ENCODE measurements around the gene SERP2.

Gene SERP2

GRCh38 chr13:44359983-44360375 is 13.6 kb upstream of the SERP2 start:
- no peak for DNase-seq

- DNase-seq, result no peak
Observed at GRCh38 chr13:44362394-44363040, 11.1 kb upstream of the SERP2 start.

- DNase-seq, result no peak
Observed at GRCh38 chr13:44363631-44364344, 9.8 kb upstream of the SERP2 start.

- DNase-seq, result no peak
Observed at GRCh38 chr13:44364345-44365000, 9.2 kb upstream of the SERP2 start.

- no peak for DNase-seq
Observed at GRCh38 chr13:44365008-44365407, 8.6 kb upstream of the SERP2 start.

GRCh38 chr13:44365899-44366298 is 7.7 kb upstream of the SERP2 start:
- no peak for DNase-seq

DNA sequence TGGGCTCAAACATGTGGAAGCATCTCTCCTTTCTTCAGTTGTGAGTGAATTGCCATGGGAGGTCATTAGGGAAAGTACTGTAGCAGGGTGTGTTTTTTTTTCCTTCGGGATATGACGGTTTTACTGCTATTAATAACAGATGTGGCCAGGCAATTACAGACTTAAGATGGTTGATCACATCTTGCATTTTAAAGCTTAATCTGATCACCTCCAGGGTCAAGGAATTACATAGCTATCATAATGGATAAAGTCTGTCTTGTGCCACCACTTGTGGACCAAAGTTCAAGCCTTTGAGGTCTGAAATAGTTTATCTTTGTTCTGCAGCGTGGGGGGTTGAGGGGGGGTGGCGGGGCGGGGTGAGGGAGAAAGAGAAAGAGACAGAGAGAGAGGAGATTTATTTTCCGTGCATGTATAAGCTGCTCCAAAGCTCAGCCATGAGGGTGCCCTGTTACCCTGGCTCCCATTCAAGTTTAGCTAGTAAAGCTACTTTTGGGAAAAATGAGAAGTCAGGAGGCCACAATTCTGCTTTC is 5.5 kb upstream of the SERP2 start:
- DNase-seq, result no peak

GRCh38 chr13:44368599-44369368 is 4.8 kb upstream of the SERP2 start:
- DNase-seq, result no peak

DNA sequence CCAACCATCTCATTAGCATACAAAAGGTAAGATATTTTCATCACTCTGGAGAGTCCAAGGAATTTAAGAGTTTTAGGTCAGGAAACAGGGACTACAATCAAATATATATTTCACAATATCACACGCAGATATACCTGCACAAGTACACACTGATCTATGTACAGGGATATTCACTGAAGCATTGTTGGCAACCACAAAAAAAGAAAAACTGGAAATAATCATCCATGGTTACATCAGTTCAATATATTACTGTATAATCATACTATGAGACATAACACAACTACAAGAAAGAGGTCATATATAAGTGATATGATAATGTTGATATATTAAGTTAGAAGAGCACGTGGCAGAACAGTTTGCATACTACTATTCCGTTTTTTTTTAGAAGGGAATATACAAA is 2.2 kb upstream of the SERP2 start:
- no peak for DNase-seq

- DNase-seq, result no peak
Observed at GRCh38 chr13:44373247-44373600, 400 bp upstream of the SERP2 start.

GRCh38 chr13:44374348-44374712 is 706 bp downstream of the SERP2 start:
- no peak for DNase-seq

GRCh38 chr13:44378277-44378676 is 4.7 kb downstream of the SERP2 start:
- no peak for DNase-seq

- DNase-seq, result no peak
Observed at GRCh38 chr13:44379885-44380284, 6.3 kb downstream of the SERP2 start.

- no peak for DNase-seq
Observed at GRCh38 chr13:44380404-44381165, 7.0 kb downstream of the SERP2 start.

DNA sequence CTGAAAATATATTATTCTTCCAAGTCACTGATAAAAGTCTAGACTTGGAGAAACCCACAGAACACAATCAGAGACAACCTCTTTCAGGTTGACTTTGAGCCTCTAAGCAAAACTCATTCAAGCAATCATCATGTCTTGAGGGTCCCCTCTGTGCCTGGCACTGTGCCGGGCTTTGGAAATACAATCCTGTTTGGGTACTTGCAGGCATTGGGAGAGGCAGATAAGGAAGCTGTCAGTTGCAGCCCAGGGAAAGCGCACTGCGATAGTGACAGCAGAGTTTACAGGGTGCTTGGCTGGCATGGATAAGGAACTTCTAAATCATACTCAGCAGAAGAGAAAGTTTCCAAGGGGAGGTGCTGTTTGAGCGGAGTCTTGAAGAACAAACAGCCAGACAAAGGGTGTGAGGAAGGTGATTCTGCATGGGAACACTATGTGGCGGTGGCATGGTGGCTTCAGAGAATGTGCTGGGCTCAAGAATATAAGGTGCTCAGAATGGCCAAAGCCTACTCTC is 9.1 kb downstream of the SERP2 start:
- DNase-seq, result no peak

DNA sequence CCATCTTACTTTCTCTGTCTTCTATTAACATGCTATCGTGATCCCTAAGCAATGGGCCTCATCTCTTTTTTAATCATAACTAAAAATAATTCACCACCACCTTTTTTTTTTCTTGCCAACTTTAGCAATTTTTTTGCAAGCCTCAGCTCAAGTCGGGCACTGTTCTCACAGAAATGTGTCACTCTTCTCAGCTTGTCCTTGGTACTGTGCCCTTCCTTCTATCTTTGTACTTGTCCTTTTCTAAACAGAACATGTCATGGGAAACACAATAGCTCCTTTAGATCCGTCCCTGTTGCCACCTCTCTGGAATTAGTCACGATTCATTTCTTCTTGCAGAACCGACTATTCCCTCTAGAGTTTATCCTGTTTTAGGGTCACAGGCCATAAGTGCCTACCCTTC is 10.3 kb downstream of the SERP2 start:
- DNase-seq, result no peak

- no peak for DNase-seq
Observed at GRCh38 chr13:44384778-44385177, 11.2 kb downstream of the SERP2 start.

- no peak for DNase-seq
Observed at GRCh38 chr13:44385401-44385800, 11.8 kb downstream of the SERP2 start.

DNA sequence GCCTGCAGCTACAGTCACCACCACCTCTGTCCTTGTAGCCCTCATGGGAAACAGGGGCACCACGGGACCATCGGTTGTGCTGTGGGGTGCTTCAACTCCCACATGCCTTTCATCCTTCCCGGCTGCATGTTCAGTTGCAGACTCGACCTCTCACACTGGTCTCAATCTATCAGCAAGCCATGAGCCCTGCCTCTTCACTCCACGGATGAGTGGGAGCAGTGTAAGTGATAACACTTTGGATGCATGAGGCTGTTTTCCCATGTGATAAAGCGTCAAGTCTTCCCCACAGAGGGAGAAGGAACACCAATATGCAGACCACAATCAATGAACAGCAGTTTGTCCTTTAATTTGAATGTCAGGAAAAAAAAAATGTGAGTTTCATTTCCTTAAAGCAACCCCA is 12.2 kb downstream of the SERP2 start:
- no peak for DNase-seq

- DNase-seq, result no peak
Observed at GRCh38 chr13:44386913-44387556, 13.4 kb downstream of the SERP2 start.

DNA sequence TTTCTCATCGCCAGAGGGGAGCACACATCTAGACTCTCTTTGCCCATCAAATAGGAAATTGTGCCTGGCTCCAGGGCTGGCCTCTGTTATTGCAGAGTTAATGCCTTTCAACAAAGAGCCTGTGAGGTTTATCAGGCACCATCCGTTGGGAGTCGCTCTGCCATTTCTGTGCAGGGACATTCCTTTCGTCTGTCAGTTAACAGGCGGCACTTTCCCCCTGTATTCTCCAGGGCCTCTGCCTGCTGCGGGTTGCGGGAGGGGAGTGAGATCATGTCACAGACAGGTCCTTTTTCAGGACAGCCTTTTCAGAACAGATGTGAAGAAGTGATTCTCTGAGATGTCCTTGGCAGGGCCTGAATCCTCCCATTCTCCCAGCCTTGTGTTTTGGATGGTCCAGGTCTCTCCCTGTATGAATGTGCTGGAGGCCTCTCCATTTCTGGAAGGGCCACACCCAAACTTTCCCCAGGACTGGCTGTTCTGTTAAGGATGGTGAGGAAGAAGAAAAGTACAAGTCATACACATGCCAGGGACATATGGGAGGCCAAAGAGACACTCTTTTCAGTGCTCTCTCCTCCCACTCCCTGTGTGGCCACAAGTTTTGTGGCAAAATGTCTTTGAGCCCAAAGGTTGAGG is 14.9 kb downstream of the SERP2 start:
- DNase-seq, result no peak
